Inferior parietal cortex (tissue), 1 donor: ENCODE results near the gene AMPH.

Source experiments
- DNase-seq: peaks from one replicate; pipeline ENCODE4 v3.0.0-alpha.2; 2016; ENCODE audit errors: extremely low spot score

The AMPH gene

GRCh38 chr7:38463277-38464225 is 167.6 kb downstream of the AMPH start:
- peak; percentile 67 for DNase-seq

- DNase-seq, result no peak
Measured at GRCh38 chr7:38462819-38463218, 168.4 kb downstream of the AMPH start.

GRCh38 chr7:38461887-38462286 is 169.3 kb downstream of the AMPH start:
- DNase-seq, result no peak

- DNase-seq, result no peak
Measured at GRCh38 chr7:38453826-38454225, 177.3 kb downstream of the AMPH start.

GRCh38 chr7:38453168-38453567 is 178.0 kb downstream of the AMPH start:
- DNase-seq, result no peak

GRCh38 chr7:38452681-38453108 is 178.5 kb downstream of the AMPH start:
- DNase-seq, result no peak

- DNase-seq, result peak; percentile 53
Measured at GRCh38 chr7:38451840-38452239, 179.3 kb downstream of the AMPH start.

- DNase-seq, result no peak
Measured at GRCh38 chr7:38448584-38449234, 182.5 kb downstream of the AMPH start.

GRCh38 chr7:38448054-38448453 is 183.1 kb downstream of the AMPH start:
- DNase-seq, result no peak

- no peak for DNase-seq
Measured at GRCh38 chr7:38438970-38439369, 192.2 kb downstream of the AMPH start.

GRCh38 chr7:38432671-38433070 is 198.5 kb downstream of the AMPH start:
- no peak for DNase-seq

GRCh38 chr7:38432080-38432479 is 199.1 kb downstream of the AMPH start:
- DNase-seq, result no peak

GRCh38 chr7:38429057-38429456 is 202.1 kb downstream of the AMPH start:
- no peak for DNase-seq

- DNase-seq, result peak; percentile 48
Measured at GRCh38 chr7:38428041-38428440, 203.1 kb downstream of the AMPH start.

GRCh38 chr7:38427279-38427955 is 203.8 kb downstream of the AMPH start:
- no peak for DNase-seq

- no peak for DNase-seq
Measured at GRCh38 chr7:38425509-38425908, 205.7 kb downstream of the AMPH start.

GRCh38 chr7:38424750-38425463 is 206.3 kb downstream of the AMPH start:
- no peak for DNase-seq

GRCh38 chr7:38413784-38414183 is 217.4 kb downstream of the AMPH start:
- no peak for DNase-seq

GRCh38 chr7:38411404-38411803 is 219.8 kb downstream of the AMPH start:
- no peak for DNase-seq

GRCh38 chr7:38410056-38410455 is 221.1 kb downstream of the AMPH start:
- no peak for DNase-seq

- DNase-seq, result no peak
Measured at GRCh38 chr7:38409531-38409930, 221.6 kb downstream of the AMPH start.
